Stomach (tissue), 9 donors: ENCODE data around the gene METTL15. TPM values are rescaled to one million over a fixed set of nuclear protein-coding genes. Genes with fewer than 3 reads are reported as not detected.
"Not testable (repeated sequence)": the region's sequence is repeated elsewhere in the genome, so short reads cannot be mapped to it uniquely, and the experiment has no call there.

Source experiments
- DNase-seq, 2 donors: peaks; one replicate each; pipeline versions ENCODE4 v3.0.0 to v3.0.0-alpha.2; 2013 to 2019
- H3K27ac ChIP-seq, 5 donors: fragments of 200-600 bp in 4 of 5; sonication (generic) in 4 of 5; one replicate each; pipeline ENCODE4 v1.5.1; 2013 to 2019; ENCODE audit warnings: mild to moderate bottlenecking in 1 of 5, moderate library complexity in 1 of 5
- H3K27me3 ChIP-seq, 3 donors: fragments of 200-600 bp; sonication (generic); one replicate each; pipeline ENCODE4 v1.5.1; 2017 to 2019; ENCODE audit warnings: mixed run types in 1 of 3
- H3K36me3 ChIP-seq, 4 donors: fragments of 200-600 bp; sonication (generic); 1 replicate in 3 of 4; 2 replicates in 1 of 4; pipeline ENCODE4 v1.5.1; 2016 to 2019
- H3K4me1 ChIP-seq, 4 donors: fragments of 200-600 bp; sonication (generic); one replicate each; pipeline ENCODE4 v1.5.1; 2016 to 2019
- H3K4me3 ChIP-seq, 4 donors: fragments of 200-600 bp; sonication (generic) in 3 of 4; one replicate each; pipeline ENCODE4 v1.5.1; 2016 to 2019; ENCODE audit warnings: mild to moderate bottlenecking in 1 of 4
- H3K9me3 ChIP-seq, 4 donors: fragments of 200-600 bp; sonication (generic); one replicate each; pipeline ENCODE4 v1.5.1; 2016 to 2019
- CTCF ChIP-seq, 7 experiments: fragments of 450-650 bp in 4 of 7; fragments of 200-600 bp in 3 of 7; sonication (generic) in 3 of 7; IDR thresholded peaks; one replicate each; pipeline ENCODE4 v1.5.1; 2016 to 2019; ENCODE audit warnings: antibody characterized with exemption in 7 of 7, control low read depth in 2 of 7, mild to moderate bottlenecking in 1 of 7
- EP300 ChIP-seq: sonication (generic); formaldehyde crosslinking; IDR thresholded peaks from one replicate; pipeline ENCODE4 v1.6.1; 2017; ENCODE audit warnings: antibody characterized with exemption
- POLR2A ChIP-seq, 4 donors: fragments of 450-650 bp; IDR thresholded peaks; one replicate each; pipeline ENCODE4 v1.6.1; 2016; ENCODE audit warnings: antibody characterized with exemption in 4 of 4, control low read depth in 2 of 4, mild to moderate bottlenecking in 1 of 4, moderate library complexity in 1 of 4
- POLR2AphosphoS5 ChIP-seq, 3 donors: sonication (generic); formaldehyde crosslinking; IDR thresholded peaks; one replicate each; pipeline ENCODE4 v1.6.1; 2016; ENCODE audit warnings: antibody characterized with exemption in 3 of 3
- WGBS, 5 donors: extraction: QIAGEN DNeasy Blood & Tissue Kit in 3 of 5; methylation state at CpG; one replicate each; pipeline versions ENCODE4 v1.1.5 to v1.1.7; 2013 to 2018; 5-methylcytosine and 5-hydroxymethylcytosine counted together
- intact Hi-C: fragments of 100-400 bp; cut with DNase I; formaldehyde crosslinking; loops from one replicate; pipeline ENCODE4 v1.15.1; 2023; ENCODE audit warnings: low total_unique reads
- polyA plus RNA-seq, 3 donors: library from polyadenylated mRNA; stranded (reverse); fragments of 200-250 nt; gene quantifications; one replicate each; pipeline ENCODE4 v1.2.3, GENCODE V29; 2013
- total RNA-seq, 5 donors: library from RNA; depleted of rRNA; stranded (reverse); fragments of >200 nt; gene quantifications; one replicate each; pipeline versions ENCODE4 v1.1.0 to v1.2.3, GENCODE V29; 2014 to 2016
- donor health status: healthy with polysubstance abuse.
- donor health status: Bipolar disorder and iron deficiency.
- donor health status: healthy.

The METTL15 gene
- total and polyA plus RNA-seq, 8 donors: 0.58 to 21.7 (median 8.7) TPM

GRCh38 chr11:28077521-28077920 is 30.7 kb upstream of the METTL15 start:
- 87 to 97% (median 89%) methylated on average over 3 of the region's 3 CpGs for WGBS, 5 donors
- Histone ChIP-seq H3K4me3 (no peak overlapping the region), H3K4me1 (no peaks in the 10 kb centered on the region), H3K27ac (no peak overlapping the region), H3K27me3 (no peaks in the 10 kb centered on the region), H3K36me3 (no peaks in the 10 kb centered on the region), H3K9me3 (no peaks in the 10 kb centered on the region)
- TF ChIP-seq CTCF (IDR thresholded peaks at IDR 0.05): no peak
- no peak for TF ChIP-seq POLR2A (IDR thresholded peaks at IDR 0.05)
- TF ChIP-seq EP300: no peak
- no peak for TF ChIP-seq POLR2AphosphoS5 (IDR thresholded peaks at IDR 0.05)
- intact Hi-C loops: no loop called here
- no peak for DNase-seq

- Histone ChIP-seq H3K9me3 (no peaks in the 10 kb centered on the region), H3K4me3 (no peak overlapping the region), H3K27ac (no peak overlapping the region), H3K4me1 (no peaks in the 10 kb centered on the region), H3K27me3 (no peaks in the 10 kb centered on the region), H3K36me3 (no peaks in the 10 kb centered on the region)
- 94 to 100% (median 97%) methylated on average over 1 of the region's 1 CpG for WGBS, 5 donors
- intact Hi-C loops: no loop called here
- no peak for DNase-seq
- TF ChIP-seq CTCF (IDR thresholded peaks at IDR 0.05) (no peak), POLR2A (IDR thresholded peaks at IDR 0.05) (no peak), POLR2AphosphoS5 (IDR thresholded peaks at IDR 0.05) (no peak), EP300 (no peak)
These were observed 25.1 kb upstream of the METTL15 start for GRCh38 chr11:28083118-28083517.

- TF ChIP-seq EP300 (no peak), CTCF (IDR thresholded peaks at IDR 0.05) (no peak), POLR2A (IDR thresholded peaks at IDR 0.05) (no peak), POLR2AphosphoS5 (IDR thresholded peaks at IDR 0.05) (no peak)
- no peaks in the 10 kb centered on the region for H3K9me3 ChIP-seq
- H3K27me3 ChIP-seq: no peaks in the 10 kb centered on the region
- no peak overlapping the region for H3K4me3 ChIP-seq
- H3K27ac ChIP-seq: no peak overlapping the region
- H3K4me1 ChIP-seq: no peaks in the 10 kb centered on the region
- no peak for DNase-seq
- intact Hi-C loops: no loop called here
- H3K36me3 ChIP-seq: no peaks in the 10 kb centered on the region
- 81 to 97% (median 90%) methylated on average over 1 of the region's 1 CpG for WGBS, 5 donors
These were observed 21.6 kb upstream of the METTL15 start for GRCh38 chr11:28086569-28086968.

- H3K27me3 ChIP-seq, H3K27ac ChIP-seq, DNase-seq, H3K4me3 ChIP-seq, H3K4me1 ChIP-seq, H3K9me3 ChIP-seq, H3K36me3 ChIP-seq, intact Hi-C loops: not testable (repeated sequence)
- 87 to 100% (median 97%) methylated on average over 1 of the region's 1 CpG for WGBS, 5 donors
These were observed 21.0 kb upstream of the METTL15 start for GRCh38 chr11:28087192-28087591.

- H3K9me3 ChIP-seq, H3K4me3 ChIP-seq, H3K36me3 ChIP-seq, H3K4me1 ChIP-seq, DNase-seq, H3K27me3 ChIP-seq, H3K27ac ChIP-seq, intact Hi-C loops: not testable (repeated sequence)
- 94 to 97% (median 96%) methylated on average over 3 of the region's 3 CpGs for WGBS, 5 donors
These were observed 20.5 kb upstream of the METTL15 start for GRCh38 chr11:28087693-28088092.

GRCh38 chr11:28089378-28089777 is 18.8 kb upstream of the METTL15 start:
- 93 to 95% (median 94%) methylated on average over 5 of the region's 5 CpGs for WGBS, 5 donors
- intact Hi-C loops: no loop called here

More at GRCh38 chr11:28089378-28089777, 18.8 kb upstream of the METTL15 start:
- DNase-seq: no peak
- H3K4me3 ChIP-seq: no peak overlapping the region
- TF ChIP-seq EP300 (no peak), POLR2A (IDR thresholded peaks at IDR 0.05) (no peak)
- no peak overlapping the region for H3K27ac ChIP-seq
- H3K36me3 ChIP-seq: no peaks in the 10 kb centered on the region
- H3K27me3 ChIP-seq: no peaks in the 10 kb centered on the region
- no peaks in the 10 kb centered on the region for H3K9me3 ChIP-seq
- no peaks in the 10 kb centered on the region for H3K4me1 ChIP-seq
